ENCODE results near the gene TNS2.

Gene TNS2

GRCh38 chr12:53042607-53043454, 7.0 kb upstream of the TNS2 start:
- no peak for DNase-seq (ENCODE audit: low read depth)

GRCh38 chr12:53044052-53044581, 5.7 kb upstream of the TNS2 start:
- DNase-seq (ENCODE audit: low read depth), result no peak

GRCh38 chr12:53044896-53045695, 4.8 kb upstream of the TNS2 start:
- no peak for DNase-seq (ENCODE audit: low read depth)

GRCh38 chr12:53045696-53046045, 4.2 kb upstream of the TNS2 start:
- DNase-seq (ENCODE audit: low read depth), result no peak

- DNase-seq (ENCODE audit: low read depth), result peak; percentile 16
Measured at GRCh38 chr12:53046655-53047220, 3.1 kb upstream of the TNS2 start.

- DNase-seq (ENCODE audit: low read depth), result peak; percentile 58
Measured at GRCh38 chr12:53047221-53048032, 2.4 kb upstream of the TNS2 start.

- DNase-seq (ENCODE audit: low read depth), result no peak
Measured at GRCh38 chr12:53048033-53048779, 1.7 kb upstream of the TNS2 start.

- DNase-seq (ENCODE audit: low read depth), result no peak
Measured at GRCh38 chr12:53048780-53049401, 974 bp upstream of the TNS2 start.

- no peak for DNase-seq (ENCODE audit: low read depth)
Measured at GRCh38 chr12:53050426-53051057, 677 bp downstream of the TNS2 start.

- DNase-seq (ENCODE audit: low read depth), result no peak
Measured at GRCh38 chr12:53051058-53051880, 1.4 kb downstream of the TNS2 start.

- DNase-seq (ENCODE audit: low read depth), result no peak
Measured at GRCh38 chr12:53051881-53052412, 2.1 kb downstream of the TNS2 start.

GRCh38 chr12:53052419-53053217, 2.8 kb downstream of the TNS2 start:
- no peak for DNase-seq (ENCODE audit: low read depth)

GRCh38 chr12:53053218-53054111, 3.6 kb downstream of the TNS2 start:
- DNase-seq (ENCODE audit: low read depth), result peak; percentile 52

GRCh38 chr12:53054112-53054878, 4.4 kb downstream of the TNS2 start:
- peak; percentile 93 for DNase-seq (ENCODE audit: low read depth)

GRCh38 chr12:53055471-53056266, 5.8 kb downstream of the TNS2 start:
- DNase-seq (ENCODE audit: low read depth), result no peak
